ENCODE data around the gene FAM131B. TPM values are rescaled to one million over a fixed set of nuclear protein-coding genes. Genes with fewer than 3 reads are reported as not detected.
"Not testable (repeated sequence)": the region's sequence is repeated elsewhere in the genome, so short reads cannot be mapped to it uniquely, and the experiment has no call there.

Gene FAM131B
- total RNA-seq, 1 experiment from 2014 or later, result 0.10 TPM

DNA sequence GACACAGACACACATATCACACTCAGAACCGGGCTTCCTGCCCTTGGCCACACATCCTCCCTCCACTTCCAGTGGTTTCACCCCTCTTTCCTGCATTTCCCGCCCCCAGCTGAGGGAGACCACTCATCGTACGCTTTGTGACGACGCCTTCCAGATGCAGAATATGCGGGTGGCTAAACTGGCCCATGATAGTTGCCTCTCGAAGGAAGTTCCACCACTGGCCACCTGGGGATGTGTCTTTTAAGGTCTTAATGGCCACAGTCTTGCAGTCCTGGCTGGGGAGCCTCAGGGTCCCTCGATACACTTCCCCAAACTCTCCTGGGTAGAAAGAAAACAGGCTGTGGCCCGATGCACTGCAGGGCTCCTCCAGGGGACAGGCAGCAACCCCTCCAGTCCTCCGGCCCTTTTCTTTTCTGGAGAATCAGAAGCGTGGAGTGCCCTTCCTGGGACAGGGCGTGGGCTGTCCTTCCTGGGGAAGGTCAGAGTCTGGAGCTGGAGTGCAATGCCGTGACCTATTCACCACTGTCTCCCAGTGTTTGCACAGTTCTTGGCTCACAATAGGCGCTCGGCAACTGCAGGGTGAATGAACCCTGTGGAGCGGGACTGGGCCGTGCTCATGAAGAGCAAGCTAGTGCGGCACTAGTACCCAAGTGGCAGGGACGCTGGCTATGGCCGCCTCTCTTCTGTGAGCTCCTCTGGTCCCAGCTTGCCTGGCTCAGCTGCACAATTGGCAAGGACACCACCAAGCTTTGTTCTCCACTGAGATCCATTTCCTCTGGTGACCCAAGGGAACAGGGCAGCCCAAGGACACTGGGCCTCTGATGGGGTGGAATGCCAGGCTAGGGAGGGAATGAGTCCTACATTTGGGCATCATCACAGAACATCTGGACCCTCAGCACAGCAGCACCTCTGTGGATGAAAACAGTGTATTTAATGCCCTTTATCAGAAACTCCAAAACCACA, 33.0 kb upstream of the FAM131B start:
- DNase-seq (ENCODE audit: extremely low read depth, low read depth), result no peak

DNA sequence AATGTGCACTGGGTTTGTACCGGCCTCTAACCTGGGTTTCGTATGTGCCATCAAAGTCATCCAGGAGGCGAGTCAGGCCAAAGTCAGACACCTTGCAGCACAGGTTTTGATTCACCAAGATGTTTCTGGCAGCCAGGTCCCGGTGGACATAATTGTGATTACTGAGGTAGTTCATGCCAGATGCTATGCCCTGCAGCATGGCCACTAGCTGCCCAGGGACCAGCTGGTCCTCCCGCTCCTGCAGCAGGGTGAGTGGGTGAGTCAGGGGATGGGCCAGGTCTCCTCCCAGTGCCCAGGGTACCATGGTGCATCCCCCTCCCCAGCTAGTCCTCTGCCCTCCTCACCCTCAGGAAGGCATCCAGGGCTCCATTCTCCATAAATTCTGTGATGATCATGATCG, 32.3 kb upstream of the FAM131B start:
- no peak for DNase-seq (ENCODE audit: extremely low read depth, low read depth)

DNA sequence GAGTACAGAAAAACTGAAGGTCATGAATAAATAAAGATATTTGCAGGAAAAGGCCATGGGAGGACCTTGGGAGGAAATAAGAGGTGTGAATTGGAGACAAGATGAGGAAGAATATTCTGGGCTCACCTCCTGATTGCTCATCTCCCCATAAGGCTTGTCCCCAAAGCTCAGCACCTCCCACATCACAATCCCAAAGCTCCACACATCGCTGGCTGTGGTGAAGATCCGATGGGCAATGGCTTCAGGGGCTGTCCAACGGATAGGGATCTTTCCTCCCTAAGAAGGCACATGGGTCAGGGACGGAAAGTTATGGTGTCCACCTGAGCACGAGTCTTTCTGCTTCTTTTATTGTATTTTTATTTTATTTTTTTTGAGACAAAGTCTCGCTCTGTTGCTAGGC, 31.6 kb upstream of the FAM131B start:
- DNase-seq (ENCODE audit: extremely low read depth, low read depth), result no peak

DNA sequence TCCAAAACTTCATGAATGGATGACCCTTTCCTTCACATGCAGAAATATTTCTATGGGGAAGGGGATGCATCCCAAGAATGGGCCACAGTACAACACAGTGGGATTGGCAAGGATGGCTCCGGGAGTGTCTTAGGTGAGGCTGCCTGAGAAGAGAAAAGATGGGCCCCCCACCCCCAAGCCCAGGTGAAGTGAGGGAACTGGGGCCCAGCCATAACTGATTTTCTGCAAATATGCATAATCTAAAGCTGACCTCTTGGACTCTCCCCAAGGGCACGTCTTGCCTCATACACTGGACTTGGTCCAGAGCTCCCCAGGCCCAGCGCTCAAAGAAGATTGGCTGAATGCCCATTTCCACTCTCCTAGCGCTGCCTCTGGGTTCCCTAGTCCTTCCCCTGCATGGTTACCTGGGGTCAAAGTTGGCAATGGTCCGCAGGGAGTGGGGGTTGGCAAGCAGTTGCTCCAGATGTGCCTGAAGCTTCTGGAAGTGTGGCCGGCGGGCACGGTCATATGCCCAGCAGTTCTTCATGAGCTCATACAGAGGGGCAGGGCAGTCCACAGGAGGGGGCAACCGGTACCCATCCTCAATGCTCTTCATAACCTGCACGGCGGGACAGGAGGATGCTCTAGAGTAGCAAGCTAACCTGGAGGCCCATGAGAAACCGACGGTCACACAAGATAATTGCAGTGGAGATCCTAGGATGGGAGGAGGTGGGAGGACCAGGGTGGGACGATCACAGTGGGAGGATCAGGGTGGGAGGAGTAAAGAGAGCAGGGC, 30.9 kb upstream of the FAM131B start:
- no peak for DNase-seq (ENCODE audit: extremely low read depth, low read depth)

DNA sequence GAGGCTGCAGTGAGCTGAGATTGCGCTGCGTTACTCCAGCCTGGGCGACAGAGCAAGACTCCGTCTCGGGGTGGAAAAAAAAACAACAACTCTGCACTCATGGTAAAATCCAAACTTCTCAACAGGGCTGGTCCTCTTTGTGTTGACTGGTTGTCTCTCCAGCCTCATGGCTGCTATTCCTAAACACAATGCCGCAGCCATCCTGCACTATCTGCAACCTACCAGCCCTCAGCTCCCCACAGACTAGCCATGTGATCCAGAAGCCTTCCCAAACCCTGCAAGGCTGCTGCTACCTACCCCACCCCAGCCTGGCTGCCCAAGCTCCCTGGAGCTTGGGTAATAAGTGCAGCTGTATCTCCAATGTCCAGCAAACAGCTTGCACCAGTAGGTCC, 30.4 kb upstream of the FAM131B start:
- DNase-seq (ENCODE audit: extremely low read depth, low read depth), result no peak

DNA sequence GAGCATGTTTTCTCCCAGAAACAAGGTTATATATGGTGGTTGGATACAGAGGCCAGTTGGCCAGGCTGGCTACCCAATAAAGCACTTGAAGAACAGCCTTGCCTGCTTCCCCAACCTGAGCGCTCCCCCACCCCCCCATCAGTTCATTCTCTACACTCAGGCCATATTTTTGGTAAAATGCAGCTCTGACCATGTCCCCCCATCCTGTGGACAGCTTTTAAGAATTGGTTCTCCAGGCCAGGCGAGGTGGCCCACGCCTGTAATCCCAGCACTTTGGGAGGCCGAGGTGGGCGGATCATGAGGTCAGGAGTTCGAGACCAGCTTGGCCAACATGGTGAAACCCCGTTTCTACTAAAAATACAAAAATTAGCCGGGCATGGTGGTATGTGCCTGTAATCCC, 29.9 kb upstream of the FAM131B start:
- DNase-seq (ENCODE audit: extremely low read depth, low read depth), result not testable (repeated sequence)

DNA sequence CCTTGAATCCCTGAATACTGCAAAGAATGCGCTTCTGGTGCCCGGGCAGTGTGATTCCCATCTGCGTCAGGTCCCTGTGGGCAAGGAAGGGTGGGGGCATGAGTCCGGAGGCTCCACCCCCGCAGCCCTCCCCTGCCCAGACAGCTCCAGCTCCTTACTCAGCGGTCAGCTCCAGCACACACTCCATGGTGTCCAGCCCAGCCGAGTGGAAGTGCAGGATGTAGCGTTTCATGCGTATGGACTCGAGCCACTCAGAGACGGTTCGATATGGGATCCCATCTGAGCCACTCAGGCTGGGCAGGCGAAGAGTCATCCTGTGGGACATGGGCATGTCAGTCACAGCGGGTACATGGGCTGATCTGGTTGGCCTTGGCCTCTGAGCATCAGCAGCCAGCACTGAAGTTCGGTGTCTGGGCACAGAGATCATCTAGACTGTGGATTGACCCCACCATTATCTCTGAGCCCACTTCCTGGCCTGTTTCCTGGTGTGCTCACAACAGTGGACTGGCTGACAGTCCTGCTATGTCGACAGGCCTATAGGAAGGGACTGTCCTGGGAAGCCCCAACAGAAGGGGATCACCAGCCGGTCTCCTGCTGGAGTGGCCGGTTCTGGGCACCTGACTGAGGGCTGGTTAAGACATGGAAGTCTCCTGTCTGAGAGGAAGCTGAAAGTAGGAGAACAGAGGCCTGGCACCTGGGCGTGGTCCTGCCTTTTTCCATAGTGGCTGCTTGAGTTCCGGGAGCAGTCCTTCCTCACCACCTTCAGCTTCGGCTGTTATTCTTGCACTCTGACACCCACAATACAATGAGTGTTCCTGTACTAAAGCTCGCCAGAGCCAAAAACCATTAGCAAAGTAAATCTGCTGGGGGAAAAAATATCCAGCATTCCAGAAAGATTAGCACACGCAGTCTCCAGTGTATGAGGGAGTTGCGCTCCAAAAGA, 29.2 kb upstream of the FAM131B start:
- DNase-seq (ENCODE audit: extremely low read depth, low read depth), result no peak

DNA sequence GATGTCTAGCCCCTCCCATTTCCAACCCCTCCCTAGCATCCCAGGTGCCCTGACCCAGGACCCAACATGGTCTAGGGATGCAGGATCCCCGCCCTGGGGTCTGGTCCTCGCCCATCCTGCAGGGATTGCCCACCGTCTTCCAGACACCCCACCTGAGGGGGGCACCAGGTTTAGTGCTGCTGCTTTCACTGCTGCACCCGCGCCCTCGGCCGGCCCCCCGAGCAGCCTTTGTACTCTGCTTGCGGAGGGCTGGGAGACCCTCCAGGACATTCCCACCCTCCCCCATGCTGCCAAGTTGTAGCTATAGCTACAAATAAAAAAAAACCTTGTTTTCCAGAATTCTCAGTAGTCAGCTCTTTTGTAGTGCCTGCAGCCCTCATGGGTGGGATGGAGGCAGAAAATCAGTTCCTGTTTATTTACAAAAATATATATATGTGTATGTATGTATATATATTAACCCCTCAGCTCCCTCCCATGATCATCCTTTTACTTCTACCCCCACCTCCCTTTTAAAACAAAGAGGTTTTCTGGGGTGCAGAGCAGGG, 28.3 kb upstream of the FAM131B start:
- DNase-seq (ENCODE audit: extremely low read depth, low read depth), result no peak

DNA sequence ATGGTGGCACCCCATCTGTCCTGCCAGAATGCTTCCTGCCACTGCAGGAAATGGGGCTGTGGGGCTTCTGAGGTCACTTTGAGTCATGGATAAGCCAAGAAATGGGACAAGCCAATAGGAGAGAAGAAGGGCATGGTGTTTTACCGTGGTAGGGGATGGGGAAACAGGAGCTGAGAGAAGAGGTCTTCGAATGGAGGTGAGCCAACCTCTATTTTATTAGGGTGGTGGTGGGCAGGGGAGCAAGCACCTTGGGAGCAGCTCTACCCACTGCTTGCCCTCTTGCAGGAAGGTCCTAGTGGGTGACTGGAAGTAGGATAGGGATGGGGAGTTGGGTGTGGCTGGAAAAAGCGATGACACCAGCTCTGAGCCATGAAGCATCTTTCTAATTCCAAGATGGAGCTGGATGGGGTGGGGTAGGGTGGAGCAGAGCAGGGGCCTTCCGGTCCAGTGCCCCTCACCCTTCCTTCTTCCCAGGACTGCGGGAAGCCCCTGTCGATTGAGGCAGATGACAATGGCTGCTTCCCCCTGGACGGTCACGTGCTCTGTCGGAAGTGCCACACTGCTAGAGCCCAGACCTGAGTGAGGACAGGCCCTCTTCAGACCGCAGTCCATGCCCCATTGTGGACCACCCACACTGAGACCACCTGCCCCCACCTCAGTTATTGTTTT, 27.7 kb upstream of the FAM131B start:
- no peak for DNase-seq (ENCODE audit: extremely low read depth, low read depth)

DNA sequence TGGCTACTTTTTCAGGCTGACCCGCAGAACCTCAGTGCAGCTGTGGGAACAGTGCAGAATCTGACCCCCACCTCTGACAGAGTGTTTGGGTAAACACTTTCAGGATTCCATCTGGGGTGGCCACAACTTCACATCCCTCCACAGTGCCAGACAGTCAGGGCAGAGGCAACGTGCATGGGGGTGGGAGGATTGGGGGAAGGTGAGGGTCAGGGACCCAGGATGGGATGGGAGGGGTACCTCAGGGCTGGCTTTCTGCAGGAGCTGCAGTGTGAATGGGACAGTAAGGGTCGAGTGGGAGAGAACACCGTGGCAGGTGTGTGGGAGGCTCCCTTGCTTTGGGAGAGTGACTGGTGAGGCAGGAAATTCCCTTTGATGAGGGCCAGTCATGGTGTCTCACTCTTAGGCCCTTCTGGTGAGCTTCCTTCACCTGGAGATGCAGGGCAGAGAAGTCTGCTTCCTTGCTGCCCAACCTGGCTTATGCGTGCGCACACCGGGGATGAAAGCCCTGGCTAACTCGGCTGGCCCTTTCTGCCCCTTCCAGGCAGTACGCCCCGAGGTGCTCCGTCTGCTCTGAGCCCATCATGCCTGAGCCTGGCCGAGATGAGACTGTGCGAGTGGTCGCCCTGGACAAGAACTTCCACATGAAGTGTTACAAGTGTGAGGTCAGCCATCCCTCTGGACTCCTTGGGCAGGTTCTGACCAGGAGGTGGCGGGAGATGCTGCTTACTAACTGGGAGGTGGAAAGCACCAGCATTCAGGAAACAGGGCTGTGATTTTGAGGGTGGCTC, 27.0 kb upstream of the FAM131B start:
- DNase-seq (ENCODE audit: extremely low read depth, low read depth), result no peak

DNA sequence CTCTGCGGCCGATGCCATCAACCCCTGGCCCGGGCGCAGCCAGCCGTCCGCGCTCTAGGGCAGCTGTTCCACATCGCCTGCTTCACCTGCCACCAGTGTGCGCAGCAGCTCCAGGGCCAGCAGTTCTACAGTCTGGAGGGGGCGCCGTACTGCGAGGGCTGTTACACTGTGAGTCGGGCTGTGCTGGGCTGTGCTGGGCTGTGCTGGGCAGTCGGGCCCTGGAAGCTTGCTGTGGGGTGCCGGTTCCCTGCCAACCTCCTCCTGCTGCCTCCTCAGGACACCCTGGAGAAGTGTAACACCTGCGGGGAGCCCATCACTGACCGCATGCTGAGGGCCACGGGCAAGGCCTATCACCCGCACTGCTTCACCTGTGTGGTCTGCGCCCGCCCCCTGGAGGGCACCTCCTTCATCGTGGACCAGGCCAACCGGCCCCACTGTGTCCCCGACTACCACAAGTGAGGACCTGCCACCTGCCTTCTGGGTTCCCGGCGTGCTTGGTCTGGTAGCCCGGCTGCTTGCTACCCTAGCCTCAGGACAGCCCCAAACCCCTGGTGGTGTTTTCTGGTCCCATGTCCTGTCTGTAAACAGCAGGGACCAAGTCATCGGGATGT, 26.1 kb upstream of the FAM131B start:
- no peak for DNase-seq (ENCODE audit: extremely low read depth, low read depth)

DNA sequence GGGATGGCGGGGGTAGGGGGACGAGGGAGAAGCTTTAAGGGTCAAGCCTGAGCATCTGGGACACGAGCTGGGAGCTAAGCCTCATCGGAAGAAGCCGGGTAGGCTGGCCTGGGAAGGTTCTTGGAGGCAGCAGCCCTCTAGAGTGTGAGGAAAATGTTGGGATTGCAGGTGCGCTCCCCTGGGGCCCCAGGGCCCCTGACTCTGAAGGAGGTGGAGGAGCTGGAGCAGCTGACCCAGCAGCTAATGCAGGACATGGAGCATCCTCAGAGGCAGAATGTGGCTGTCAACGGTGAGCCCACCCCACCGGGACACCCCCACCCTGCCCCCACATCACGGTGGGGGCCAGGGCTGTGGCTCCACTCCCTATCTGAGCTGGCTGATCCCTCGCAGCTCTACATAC, 25.5 kb upstream of the FAM131B start:
- DNase-seq (ENCODE audit: extremely low read depth, low read depth), result no peak

DNA sequence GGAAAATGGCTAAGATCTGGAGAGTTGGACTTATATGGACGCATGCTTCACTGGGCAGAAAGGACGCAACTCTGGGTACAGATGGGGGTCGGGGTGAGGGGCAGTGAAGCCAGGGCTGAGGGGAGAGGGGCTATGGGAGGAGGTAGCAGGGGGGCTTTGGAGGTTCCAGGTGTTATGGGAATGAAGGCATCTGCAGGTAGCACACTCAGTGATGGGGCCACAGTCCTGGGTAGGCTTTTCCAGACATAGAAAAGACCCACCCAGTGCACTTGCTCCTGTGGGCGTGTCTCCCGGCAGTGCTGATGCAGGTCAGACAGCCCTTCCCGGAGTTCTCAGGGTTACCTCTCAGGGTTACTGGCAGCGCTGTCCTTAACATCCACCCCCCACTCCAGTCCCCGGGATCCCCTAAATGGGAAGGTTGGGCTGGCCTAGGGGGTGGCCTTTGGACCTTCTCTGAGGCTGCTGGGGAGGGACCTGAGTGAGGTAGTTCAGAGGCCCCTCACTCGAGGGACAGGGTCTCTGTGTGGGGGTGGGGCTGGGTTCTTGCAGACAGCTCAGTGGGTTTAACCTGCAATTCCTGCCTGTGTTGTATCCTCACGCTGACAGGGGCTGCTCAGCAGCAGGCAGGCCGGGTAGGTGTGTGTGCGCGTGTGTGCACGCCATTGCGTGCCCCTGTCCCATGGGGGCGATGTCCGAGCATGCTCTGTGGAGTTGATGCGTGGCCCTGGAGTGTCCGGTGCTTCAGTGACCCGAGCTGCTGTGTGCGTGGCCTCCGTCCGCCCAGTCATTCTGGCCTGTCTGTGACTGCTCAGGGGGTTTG, 24.9 kb upstream of the FAM131B start:
- no peak for DNase-seq (ENCODE audit: extremely low read depth, low read depth)

DNA sequence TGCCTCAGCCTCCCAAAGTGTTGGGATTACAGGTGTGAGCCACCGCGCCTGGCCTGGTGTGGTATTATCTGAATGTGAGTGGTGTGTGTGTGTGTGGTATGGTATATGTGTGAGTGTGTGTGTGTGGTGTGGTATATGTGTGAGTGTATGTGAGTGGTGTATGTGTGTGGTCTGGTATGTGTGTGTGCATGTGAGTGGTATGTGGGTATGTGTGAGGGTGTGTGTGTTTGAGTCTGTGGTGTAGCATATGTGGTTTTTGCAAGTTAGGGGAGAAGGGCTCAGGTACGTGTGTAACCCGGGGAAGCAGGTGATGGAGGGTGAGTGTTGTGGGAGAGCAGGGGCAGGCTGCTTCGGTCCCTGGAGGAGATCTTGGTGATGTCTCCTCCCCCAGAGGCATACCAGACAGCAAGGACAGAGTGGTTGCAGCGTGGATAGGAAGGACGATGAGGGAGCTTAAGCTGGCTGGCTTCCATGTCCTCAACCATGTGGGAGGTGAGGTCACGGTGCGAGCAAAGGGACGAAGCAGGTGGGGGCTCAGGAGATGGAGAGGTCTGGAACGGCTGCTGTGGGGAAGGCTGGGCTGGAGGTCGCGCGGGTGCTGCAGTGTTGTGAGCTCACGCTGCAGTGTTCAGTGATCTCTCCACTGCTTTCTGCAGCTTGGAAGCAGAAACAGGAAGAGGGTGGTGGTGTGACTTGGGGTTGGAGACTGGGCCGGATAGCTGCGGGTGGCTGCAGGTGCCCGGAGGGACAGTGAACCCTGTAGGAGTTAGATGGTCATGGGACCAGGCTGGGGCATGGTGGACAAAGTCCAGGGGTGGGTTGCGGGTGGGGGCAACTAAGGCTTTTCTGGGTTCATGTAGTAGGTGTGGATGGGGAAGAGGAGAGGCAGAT, 23.6 kb upstream of the FAM131B start:
- no peak for DNase-seq (ENCODE audit: extremely low read depth, low read depth)

DNA sequence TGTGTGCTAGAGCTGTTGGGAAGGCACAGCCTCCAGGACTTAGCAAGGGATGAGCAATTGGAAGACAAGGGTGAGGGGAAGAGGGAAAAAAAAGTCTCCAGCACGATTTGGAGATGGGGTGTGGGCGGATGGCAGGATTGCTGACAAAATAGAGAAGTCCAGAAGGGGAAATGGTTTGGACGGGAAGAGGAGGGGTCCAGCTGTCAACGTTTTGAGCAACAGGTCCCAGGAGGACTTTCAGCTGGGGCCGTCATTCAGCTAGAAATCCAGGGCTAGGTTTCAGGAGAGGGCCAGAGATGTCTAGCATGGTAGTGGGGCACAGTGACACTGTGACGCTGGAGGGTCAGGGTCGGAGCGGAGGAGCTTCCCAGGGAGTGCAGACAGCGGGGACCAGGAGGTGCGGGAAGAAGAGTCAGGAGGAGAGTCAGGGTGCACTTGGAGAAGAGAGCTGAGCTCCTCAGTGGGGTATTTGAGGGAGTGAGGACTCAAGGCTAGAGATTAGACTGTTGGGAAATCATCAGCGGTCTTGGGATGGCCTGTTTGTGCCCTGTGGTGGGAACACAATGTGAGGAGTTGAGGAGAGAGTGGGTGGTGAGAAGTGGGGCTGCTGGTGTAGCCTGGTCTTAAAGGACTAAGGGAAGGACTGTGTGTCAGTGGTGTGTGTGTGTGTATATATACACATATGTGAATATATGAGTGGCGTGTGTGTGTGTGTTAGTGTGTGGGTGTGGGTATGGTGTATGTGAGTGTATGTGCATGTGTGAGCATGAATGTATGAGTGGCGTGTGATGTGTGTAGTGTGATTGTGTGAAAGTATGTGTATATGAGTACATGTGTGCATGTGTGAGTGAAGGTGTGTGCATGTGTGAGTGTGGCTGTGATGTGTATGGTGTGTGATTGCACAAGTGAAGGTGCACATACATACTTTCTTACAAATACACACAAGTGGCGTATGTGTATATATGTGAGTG, 22.4 kb upstream of the FAM131B start:
- DNase-seq (ENCODE audit: extremely low read depth, low read depth), result no peak

DNA sequence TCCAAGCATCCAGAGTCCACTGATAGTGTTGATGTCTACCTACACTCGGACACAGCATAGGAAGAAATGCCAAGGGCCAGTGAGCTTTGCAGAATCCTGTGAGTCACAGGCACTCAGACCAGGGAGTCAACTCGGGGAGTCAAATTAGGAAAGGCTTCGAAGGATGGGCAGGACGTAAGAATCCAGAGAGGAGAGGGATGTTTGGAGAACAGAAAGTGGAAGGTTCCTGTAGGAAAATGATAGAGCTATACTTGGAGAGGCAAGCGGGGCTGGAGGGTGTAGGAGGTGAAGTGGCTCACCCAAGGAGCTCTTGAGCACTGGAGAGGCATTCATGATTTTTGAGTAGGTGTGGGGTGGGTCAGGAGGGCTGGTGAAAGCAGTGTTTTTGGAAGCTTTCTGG, 21.6 kb upstream of the FAM131B start:
- DNase-seq (ENCODE audit: extremely low read depth, low read depth), result no peak

Data from NCI-H460 (cell line).